Measurements from ENCODE around the gene COA1. TPM values are rescaled to one million over a fixed set of nuclear protein-coding genes. Genes with fewer than 3 reads are reported as not detected.
A peak's percentile ranks its signal among the peaks of the same experiment; 100 is the strongest.
"Not testable (repeated sequence)": the region's sequence is repeated elsewhere in the genome, so short reads cannot be mapped to it uniquely, and the experiment has no call there.

The COA1 gene
- total RNA-seq, 2 donors from 2014 or later, result 36.8 to 52.4 TPM

DNA sequence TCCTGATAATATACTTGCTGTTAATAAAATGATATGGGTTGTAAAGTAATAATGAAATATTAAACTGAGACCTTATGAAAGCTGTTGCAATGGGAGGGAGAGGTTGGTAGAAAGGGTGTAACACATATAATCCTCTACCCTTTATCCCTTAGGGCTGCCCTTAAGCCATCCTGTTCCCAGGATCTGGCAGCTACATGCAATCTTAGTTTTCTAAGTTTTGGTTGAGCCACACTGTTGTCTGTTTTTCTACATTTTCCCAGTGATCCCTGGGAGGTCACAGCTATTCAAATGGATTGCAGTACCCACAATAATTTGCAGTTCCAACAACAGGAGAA is 6.3 kb downstream of the COA1 start:
- ATAC-seq (no peak), DNase-seq (no peak)
- no peak overlapping the region for H3K27ac ChIP-seq
- intact Hi-C loops (cut with DNase I), result no loop called here
- no peaks in the 10 kb centered on the region for H3K27me3 ChIP-seq
- H3K36me3 ChIP-seq (replicated peaks in 1 of 2; ENCODE audit: insufficient read depth in 1 of 2, low read depth in 2 of 2), result no peaks in the 10 kb centered on the region
- H3K9me3 ChIP-seq, result no peaks in the 10 kb centered on the region
- no peak for TF ChIP-seq POLR2A (IDR thresholded peaks at IDR 0.05)
- TF ChIP-seq, protein P1, sequence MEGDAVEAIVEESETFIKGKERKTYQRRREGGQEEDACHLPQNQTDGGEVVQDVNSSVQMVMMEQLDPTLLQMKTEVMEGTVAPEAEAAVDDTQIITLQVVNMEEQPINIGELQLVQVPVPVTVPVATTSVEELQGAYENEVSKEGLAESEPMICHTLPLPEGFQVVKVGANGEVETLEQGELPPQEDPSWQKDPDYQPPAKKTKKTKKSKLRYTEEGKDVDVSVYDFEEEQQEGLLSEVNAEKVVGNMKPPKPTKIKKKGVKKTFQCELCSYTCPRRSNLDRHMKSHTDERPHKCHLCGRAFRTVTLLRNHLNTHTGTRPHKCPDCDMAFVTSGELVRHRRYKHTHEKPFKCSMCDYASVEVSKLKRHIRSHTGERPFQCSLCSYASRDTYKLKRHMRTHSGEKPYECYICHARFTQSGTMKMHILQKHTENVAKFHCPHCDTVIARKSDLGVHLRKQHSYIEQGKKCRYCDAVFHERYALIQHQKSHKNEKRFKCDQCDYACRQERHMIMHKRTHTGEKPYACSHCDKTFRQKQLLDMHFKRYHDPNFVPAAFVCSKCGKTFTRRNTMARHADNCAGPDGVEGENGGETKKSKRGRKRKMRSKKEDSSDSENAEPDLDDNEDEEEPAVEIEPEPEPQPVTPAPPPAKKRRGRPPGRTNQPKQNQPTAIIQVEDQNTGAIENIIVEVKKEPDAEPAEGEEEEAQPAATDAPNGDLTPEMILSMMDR (IDR thresholded peaks at IDR 0.05), result no peak
- H3K4me1 ChIP-seq, result peaks cover 29% of the 10 kb centered on the region
- H3K4me3 ChIP-seq, result no peak overlapping the region

DNA sequence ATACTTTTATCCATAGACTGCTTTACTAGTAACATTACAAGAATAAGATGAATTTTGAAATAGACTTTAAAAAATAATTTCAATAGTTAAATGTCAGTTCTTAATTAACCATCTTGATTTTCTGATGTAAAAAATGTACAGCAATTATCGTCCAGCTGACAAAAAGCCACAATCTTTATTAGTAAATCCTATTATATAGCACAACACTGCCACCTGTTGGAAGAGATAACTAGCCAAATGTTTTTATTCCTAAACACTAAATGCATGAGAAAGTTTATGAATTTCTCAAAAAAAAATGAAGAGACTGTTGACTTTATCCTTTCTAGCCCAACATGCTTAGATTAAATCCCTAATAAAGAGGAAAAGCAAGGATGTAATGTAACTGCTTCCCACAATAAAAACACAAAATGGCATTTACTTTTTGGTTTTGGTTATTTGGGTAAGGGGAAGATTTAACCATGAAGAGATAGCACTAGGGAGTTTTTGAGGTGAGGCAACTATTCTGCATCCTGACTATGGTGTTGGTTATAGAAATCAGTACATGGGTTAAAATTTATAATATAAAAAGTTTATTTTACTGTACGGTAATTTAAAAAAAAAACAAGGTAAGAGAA is 8.0 kb downstream of the COA1 start:
- no peak for ATAC-seq
- peaks cover 15% of the 10 kb centered on the region for H3K4me1 ChIP-seq
- DNase-seq, result peak in 1 of 4 donors; percentile 11
- intact Hi-C loops (cut with DNase I), result no loop called here
- H3K27ac ChIP-seq, result no peak overlapping the region
- H3K27me3 ChIP-seq, result no peaks in the 10 kb centered on the region
- TF ChIP-seq, protein P1 (IDR thresholded peaks at IDR 0.05), result peak; percentile 18 to 83 (median 66)
- no peak for TF ChIP-seq POLR2A (IDR thresholded peaks at IDR 0.05)
- no peaks in the 10 kb centered on the region for H3K36me3 ChIP-seq (replicated peaks in 1 of 2; ENCODE audit: insufficient read depth in 1 of 2, low read depth in 2 of 2)
- no peak overlapping the region for H3K4me3 ChIP-seq
- no peaks in the 10 kb centered on the region for H3K9me3 ChIP-seq
- 34 to 35% methylated on average over 2 of the region's 2 CpGs for WGBS, 2 donors

DNA sequence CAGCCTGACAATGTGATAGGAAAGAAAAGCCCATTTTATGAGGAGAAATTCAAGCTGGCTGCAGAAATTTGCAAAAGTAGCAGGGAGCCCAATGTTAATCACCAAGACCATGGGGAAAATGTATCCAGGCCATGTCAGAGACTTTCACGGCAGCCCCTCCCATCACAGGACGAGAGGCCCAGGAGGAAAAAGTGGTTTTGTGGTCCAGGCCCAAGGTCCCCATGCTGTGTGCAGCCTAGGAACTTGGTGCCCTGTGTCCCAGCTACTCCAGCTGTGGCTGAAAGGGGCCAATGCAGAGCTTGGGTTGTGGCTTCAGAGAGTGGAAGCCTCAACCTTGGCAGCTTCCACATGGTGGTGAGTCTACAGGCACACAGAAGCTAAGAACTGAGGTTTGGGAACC is 12.7 kb downstream of the COA1 start:
- intact Hi-C loops (cut with DNase I), result no loop called here
- Histone ChIP-seq H3K4me3 (no peak overlapping the region), H3K4me1 (peaks cover 6% of the 10 kb centered on the region), H3K36me3 (replicated peaks in 1 of 2; ENCODE audit: insufficient read depth in 1 of 2, low read depth in 2 of 2) (no peaks in the 10 kb centered on the region), H3K9me3 (no peaks in the 10 kb centered on the region), H3K27ac (no peak overlapping the region), H3K27me3 (no peaks in the 10 kb centered on the region)
- WGBS, 2 donors, result 79 to 83% methylated on average over 2 of the region's 2 CpGs
- no peak for DNase-seq
- no peak for ATAC-seq
- TF ChIP-seq, protein P1 (IDR thresholded peaks at IDR 0.05), result no peak
- no peak for TF ChIP-seq POLR2A (IDR thresholded peaks at IDR 0.05)

DNA sequence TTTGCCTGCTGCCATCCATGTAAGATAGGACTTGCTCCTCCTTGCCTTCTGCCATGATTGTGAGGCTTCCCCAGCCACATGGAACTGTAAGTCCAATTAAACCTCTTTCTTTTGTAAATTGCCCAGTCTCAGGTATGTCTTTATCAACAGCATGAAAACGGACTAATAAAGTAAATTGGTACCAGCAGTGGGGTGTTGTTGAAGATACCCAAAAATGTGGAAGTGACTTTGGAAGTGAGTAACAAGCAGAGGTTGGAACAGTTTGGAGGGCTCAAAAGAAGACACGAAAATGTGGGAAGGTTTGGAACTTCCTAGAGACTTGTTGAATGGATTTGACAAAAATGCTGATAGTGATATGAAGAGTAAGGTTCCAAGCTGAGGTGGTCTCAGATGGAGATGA is 13.4 kb downstream of the COA1 start:
- H3K9me3 ChIP-seq; DNase-seq; ATAC-seq; H3K27me3 ChIP-seq; intact Hi-C loops (cut with DNase I); H3K4me1 ChIP-seq; H3K36me3 ChIP-seq (replicated peaks in 1 of 2; ENCODE audit: insufficient read depth in 1 of 2, low read depth in 2 of 2); H3K4me3 ChIP-seq; H3K27ac ChIP-seq: not testable (repeated sequence)
- 94 to 98% methylated on average over 2 of the region's 2 CpGs for WGBS, 2 donors

DNA sequence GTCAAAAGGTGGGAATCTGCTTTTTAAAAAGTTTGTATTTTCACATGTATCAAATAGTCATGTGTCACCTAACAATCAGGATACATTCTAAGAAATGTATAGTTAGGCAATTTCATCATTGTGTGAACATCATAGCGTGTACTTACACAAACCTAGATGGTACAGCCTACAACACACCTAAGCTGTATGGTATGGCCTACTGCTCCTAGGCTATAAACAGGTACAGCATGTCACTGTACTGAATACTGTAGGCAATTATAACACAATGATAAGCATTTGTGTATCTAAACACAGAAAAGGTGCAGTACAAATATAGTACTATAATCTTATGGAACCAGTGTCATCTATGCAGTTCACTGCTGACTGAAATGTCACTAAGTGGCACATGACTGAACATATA is 17.8 kb downstream of the COA1 start:
- WGBS, 2 donors, result 90 to 100% methylated on average over 1 of the region's 1 CpG
- ATAC-seq, result no peak
- no peak overlapping the region for H3K27ac ChIP-seq
- H3K36me3 ChIP-seq (replicated peaks in 1 of 2; ENCODE audit: insufficient read depth in 1 of 2, low read depth in 2 of 2), result no peaks in the 10 kb centered on the region
- peaks cover 12% of the 10 kb centered on the region for H3K4me1 ChIP-seq
- no peaks in the 10 kb centered on the region for H3K9me3 ChIP-seq
- DNase-seq, result no peak
- intact Hi-C loops (cut with DNase I), result no loop called here
- TF ChIP-seq, protein P1 (IDR thresholded peaks at IDR 0.05), result no peak
- no peak for TF ChIP-seq POLR2A (IDR thresholded peaks at IDR 0.05)
- no peak overlapping the region for H3K4me3 ChIP-seq
- H3K27me3 ChIP-seq, result no peaks in the 10 kb centered on the region

DNA sequence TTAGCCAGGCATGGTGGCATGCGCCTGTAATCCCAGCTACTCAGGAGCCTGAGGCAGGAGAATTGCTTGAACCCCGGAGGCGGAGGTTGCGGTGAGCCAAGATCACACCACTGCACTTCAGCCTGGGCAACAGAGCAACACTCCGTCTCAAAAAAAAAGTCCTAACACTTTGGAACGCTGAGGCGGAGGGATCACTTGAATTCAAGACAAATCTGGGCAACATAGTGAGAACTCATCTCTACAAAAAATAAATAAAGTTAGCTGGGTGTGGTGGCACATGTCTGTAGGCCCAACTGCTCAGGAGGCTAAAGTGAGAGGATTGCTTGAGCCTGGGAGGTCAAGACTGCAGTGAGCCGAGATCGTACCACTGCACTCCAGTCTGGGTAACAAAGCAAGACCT is 21.3 kb downstream of the COA1 start:
- H3K4me1 ChIP-seq; H3K36me3 ChIP-seq (replicated peaks in 1 of 2; ENCODE audit: insufficient read depth in 1 of 2, low read depth in 2 of 2); H3K9me3 ChIP-seq; H3K27me3 ChIP-seq; H3K4me3 ChIP-seq; H3K27ac ChIP-seq; DNase-seq; intact Hi-C loops (cut with DNase I); ATAC-seq: not testable (repeated sequence)
- WGBS, 2 donors, result 95 to 97% methylated on average over 9 of the region's 9 CpGs
